IMR-90 (cell line): ENCODE results near the gene KCNQ1. TPM values are rescaled to one million over a fixed set of nuclear protein-coding genes. Genes with fewer than 3 reads are reported as not detected.

ENCODE experiments used
- ATAC-seq: fragments of 200-7000 bp; cut with Tn5 transposase; 2 replicates; pipeline ENCODE4 v1.9.1; 2020; ENCODE audit warnings: low read depth, mild to moderate bottlenecking, moderate library complexity
- BruUV-seq: library from RNA; stranded (reverse); fragments of 400-500 nt; replicated peaks from 2 replicates; lab custom pipeline; 2021; lab: Mats Ljungman, UMichigan
- CTCF ChIA-PET: fragments of 300-600 bp; formaldehyde crosslinking; extraction: SDS; loops from one replicate; lab custom pipeline; 2021; ENCODE audit warnings: antibody characterized with exemption; lab: Yijun Ruan, JAX
- POLR2A ChIA-PET: fragments of 300-600 bp; sonication (Branson Sonifier 250); formaldehyde crosslinking; loops from one replicate; lab custom pipeline; 2022; ENCODE audit warnings: antibody characterized with exemption; ENCODE audit not compliant: unreplicated experiment; lab: Charles Lee
- DNase-seq: peaks from one replicate; pipeline ENCODE4 v3.0.0; 2013
- H2AFZ ChIP-seq: replicated peaks from 2 replicates; pipeline ENCODE3; 2013; ENCODE audit warnings: low read length, mild to moderate bottlenecking; ENCODE audit not compliant: poor library complexity
- H2AK5ac ChIP-seq: 2 replicates; pipeline ENCODE4 v1.6.1; 2013; ENCODE audit warnings: low read depth, low read length, inconsistent platforms
- H2AK9ac ChIP-seq: replicated peaks from 2 replicates; pipeline ENCODE3; 2013; ENCODE audit warnings: mild to moderate bottlenecking, low read depth, low read length, moderate library complexity; ENCODE audit not compliant: poor library complexity
- H2BK120ac ChIP-seq: 2 replicates; pipeline ENCODE4 v1.6.1; 2013; ENCODE audit warnings: low read depth, low read length, inconsistent platforms
- H2BK15ac ChIP-seq: 3 replicates; pipeline ENCODE4 v1.6.1; 2013; ENCODE audit warnings: low read depth, low read length, inconsistent platforms
- H2BK20ac ChIP-seq: 2 replicates; pipeline ENCODE4 v1.6.1; 2013; ENCODE audit warnings: low read depth, mild to moderate bottlenecking, inconsistent platforms, low read length, moderate library complexity
- H2BK5ac ChIP-seq: 2 replicates; pipeline ENCODE4 v1.6.1; 2013; ENCODE audit warnings: mild to moderate bottlenecking, low read depth, low read length, inconsistent platforms; ENCODE audit not compliant: poor library complexity, severe bottlenecking
- H3K14ac ChIP-seq: replicated peaks from 2 replicates; pipeline ENCODE4 v1.6.1; 2013; ENCODE audit warnings: low read depth, low read length, inconsistent platforms
- H3K18ac ChIP-seq: 2 replicates; pipeline ENCODE4 v1.6.1; 2013; ENCODE audit warnings: low read depth, low read length, control low read depth
- H3K23ac ChIP-seq: 2 replicates; pipeline ENCODE4 v1.6.1; 2013; ENCODE audit warnings: low read depth, low read length, inconsistent platforms
- H3K27ac ChIP-seq: 2 replicates; pipeline ENCODE4 v1.5.1; 2013; ENCODE audit warnings: mild to moderate bottlenecking, control low read depth, low read length; ENCODE audit not compliant: insufficient read depth
- H3K27me3 ChIP-seq: 2 replicates; pipeline ENCODE4 v1.6.1; 2013; ENCODE audit warnings: low read length; ENCODE audit not compliant: control insufficient read depth, insufficient read depth
- H3K36me3 ChIP-seq: 2 replicates; pipeline ENCODE4 v1.6.1; 2013; ENCODE audit warnings: low read length, mixed read lengths; ENCODE audit not compliant: control insufficient read depth, insufficient read depth
- H3K4ac ChIP-seq: 2 replicates; pipeline ENCODE4 v1.6.1; 2013; ENCODE audit warnings: low read depth, low read length, inconsistent platforms
- H3K4me1 ChIP-seq: 2 replicates; pipeline ENCODE4 v1.6.1; 2013; ENCODE audit warnings: low read length, mixed read lengths; ENCODE audit not compliant: control insufficient read depth, insufficient read depth
- H3K4me2 ChIP-seq: 2 replicates; pipeline ENCODE4 v1.6.1; 2013; ENCODE audit warnings: low read depth, mild to moderate bottlenecking, control low read depth, low read length, moderate library complexity
- H3K4me3 ChIP-seq: 2 replicates; pipeline ENCODE4 v1.5.1; 2013; ENCODE audit warnings: low read depth, mild to moderate bottlenecking, control low read depth, low read length, moderate library complexity; ENCODE audit not compliant: insufficient read depth
- H3K56ac ChIP-seq: 2 replicates; pipeline ENCODE4 v1.6.1; 2013; ENCODE audit warnings: low read length, inconsistent platforms; ENCODE audit not compliant: insufficient read depth; ENCODE audit errors: extremely low read depth
- H3K79me1 ChIP-seq, 2 experiments: 2 replicates each; pipeline ENCODE4 v1.6.1; 2013; ENCODE audit warnings: low read length in 2 of 2, inconsistent platforms in 1 of 2, low read depth in 1 of 2
- H3K9ac ChIP-seq: 2 replicates; pipeline ENCODE4 v1.6.1; 2013; ENCODE audit warnings: low read depth, low read length, control low read depth
- H3K9me1 ChIP-seq: 2 replicates; pipeline ENCODE4 v1.6.1; 2013; ENCODE audit warnings: low read length, inconsistent platforms; ENCODE audit not compliant: insufficient read depth
- H3K9me3 ChIP-seq: 2 replicates; pipeline ENCODE4 v1.6.1; 2013; ENCODE audit warnings: low read length; ENCODE audit not compliant: control insufficient read depth, insufficient read depth
- H4K20me1 ChIP-seq: 2 replicates; pipeline ENCODE4 v1.6.1; 2013; ENCODE audit warnings: low read length, inconsistent platforms; ENCODE audit not compliant: insufficient read depth
- H4K5ac ChIP-seq: 2 replicates; pipeline ENCODE4 v1.6.1; 2013; ENCODE audit warnings: mild to moderate bottlenecking, low read depth, low read length, control low read depth
- H4K8ac ChIP-seq, 2 experiments: 2 replicates each; pipeline ENCODE4 v1.6.1; 2013; ENCODE audit warnings: low read depth in 2 of 2, low read length in 2 of 2, control low read depth in 1 of 2, inconsistent platforms in 1 of 2
- H4K91ac ChIP-seq: 2 replicates; pipeline ENCODE4 v1.6.1; 2013; ENCODE audit warnings: low read depth, low read length, inconsistent platforms; ENCODE audit not compliant: insufficient read depth
- BHLHE40 ChIP-seq: fragments of 150-350 bp; IDR thresholded peaks from 2 replicates; pipeline ENCODE4 v1.6.1; 2016; ENCODE audit warnings: mild to moderate bottlenecking, low read depth, low read length
- CEBPB ChIP-seq: IDR thresholded peaks from 2 replicates; pipeline ENCODE4 v1.6.1; 2012; ENCODE audit warnings: low read depth, low read length, improper control_type of control experiment
- MAFK ChIP-seq: IDR thresholded peaks from 2 replicates; pipeline ENCODE4 v1.6.1; 2012; ENCODE audit warnings: low read depth, low read length, improper control_type of control experiment
- MXI1 ChIP-seq: IDR thresholded peaks from 2 replicates; pipeline ENCODE4 v1.6.1; 2012; ENCODE audit warnings: low read depth, mild to moderate bottlenecking, low read length, moderate library complexity, borderline replicate concordance
- POLR2A ChIP-seq: IDR thresholded peaks from 2 replicates; pipeline ENCODE4 v1.6.1; 2012; ENCODE audit warnings: mild to moderate bottlenecking, low read depth, low read length
- RAD21 ChIP-seq: IDR thresholded peaks from 2 replicates; pipeline ENCODE4 v1.6.1; 2012; ENCODE audit warnings: low read length, improper control_type of control experiment
- RCOR1 ChIP-seq: IDR thresholded peaks from 2 replicates; pipeline ENCODE4 v1.6.1; 2012; ENCODE audit warnings: mild to moderate bottlenecking, low read length, improper control_type of control experiment; ENCODE audit not compliant: insufficient replicate concordance
- SMC3 ChIP-seq: fragments of 150-350 bp; IDR thresholded peaks from 2 replicates; pipeline ENCODE4 v1.6.1; 2016; ENCODE audit warnings: low read depth, mild to moderate bottlenecking, antibody characterized with exemption, low read length, moderate library complexity
- WGBS, 2 experiments: methylation state at CpG; one replicate each; pipeline versions ENCODE4 v1.1.5 to v1.1.7; 2013; ENCODE audit warnings: missing lambda C conversion rate in 2 of 2; ENCODE audit not compliant: insufficient read length in 1 of 2; ENCODE audit errors: extremely low coverage in 2 of 2; 5-methylcytosine and 5-hydroxymethylcytosine counted together
- dilution Hi-C: fragments of 300-500 bp; cut with HindIII; formaldehyde crosslinking; loops from one replicate; pipeline ENCODE4 v1.14.3; 2018; ENCODE audit warnings: low sequenced_read_pairs; ENCODE audit not compliant: unreplicated experiment
- in situ Hi-C: fragments of 300-500 bp; cut with MboI; formaldehyde crosslinking; loops from 3 replicates; pipeline ENCODE4 v1.14.3; 2019; ENCODE audit warnings: low sequenced_read_pairs, inconsistent platforms, mixed read lengths
- intact Hi-C: fragments of 100-400 bp; cut with micrococcal nuclease; formaldehyde crosslinking; loops from 2 replicates; pipeline ENCODE4 v1.10.0; 2022
- polyA plus RNA-seq, 3 experiments: library from polyadenylated mRNA; depleted of rRNA; stranded (reverse); fragments of >200 nt; gene quantifications; 2 replicates each; pipeline ENCODE4 v1.2.3, GENCODE V29; 2012; ENCODE audit warnings: low replicate concordance in 1 of 3
- total RNA-seq: library from RNA; depleted of rRNA; stranded (reverse); fragments of >200 nt; gene quantifications from 2 replicates; pipeline ENCODE4 v1.2.3, GENCODE V29; 2012
- TF ChIP-seq, protein P1 (sequence below): fragments of 150-350 bp; IDR thresholded peaks from 2 replicates; pipeline ENCODE4 v1.6.1; 2017; ENCODE audit warnings: mild to moderate bottlenecking, antibody characterized with exemption, low read length, low read depth
- TF ChIP-seq, protein P2 (sequence below): fragments of 150-350 bp; IDR thresholded peaks from 2 replicates; pipeline ENCODE4 v1.6.1; 2016; ENCODE audit warnings: low read depth, mild to moderate bottlenecking, low read length, moderate library complexity, borderline replicate concordance
- TF ChIP-seq, protein P3 (sequence below): conservative IDR thresholded peaks from 2 replicates; pipeline ENCODE4 v1.5.1; 2012; ENCODE audit warnings: mild to moderate bottlenecking, low read depth, low read length, improper control_type of control experiment

Gene KCNQ1
- total and polyA plus RNA-seq, 2 of the 4 experiments (the other 2 are of a cell fraction): 0.07 TPM; not detected in 1

DNA sequence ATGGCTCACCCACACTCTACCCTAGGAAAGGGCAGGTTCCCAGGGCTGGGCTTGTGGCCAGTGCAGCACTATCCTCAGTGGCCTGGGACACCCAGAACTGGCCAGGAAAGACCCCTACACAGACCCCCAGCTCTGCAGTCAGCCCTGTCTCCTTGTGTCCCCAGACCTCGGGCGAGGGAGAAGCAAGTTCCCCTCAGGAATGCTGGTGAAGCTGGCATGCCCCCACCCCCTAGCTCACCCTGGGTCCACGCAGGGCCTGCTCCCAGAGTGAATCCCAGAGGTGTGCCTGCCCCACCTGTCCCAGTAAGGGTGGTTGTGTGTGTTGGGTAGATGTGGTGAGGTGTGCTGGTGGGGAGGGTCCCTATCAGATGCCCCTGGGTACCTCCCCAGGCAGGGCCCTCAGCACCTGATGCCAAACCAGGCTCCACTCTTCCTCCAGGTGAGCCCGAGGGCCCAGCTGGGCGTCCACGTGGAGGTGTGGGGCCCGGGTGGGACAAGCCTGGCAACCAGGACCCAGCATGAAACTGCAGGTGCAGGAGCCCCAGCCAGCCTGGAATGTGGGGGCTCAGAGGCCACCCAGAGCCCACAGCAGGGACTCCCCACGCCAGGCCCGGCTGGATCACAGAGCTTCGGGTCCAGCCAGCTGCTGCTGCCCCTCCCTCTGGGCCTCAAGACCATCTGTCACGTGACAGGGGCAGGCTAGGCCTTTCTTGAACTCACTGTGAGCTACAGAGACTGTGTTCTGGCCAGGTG lies 303.4 kb downstream of the KCNQ1 start:
- Histone ChIP-seq H3K79me1 (no peaks in the 10 kb centered on the region), H3K4me1 (no peaks in the 10 kb centered on the region), H3K14ac (no peak overlapping the region), H3K4ac (no peak overlapping the region), H2AFZ (no peak overlapping the region), H3K56ac (no peak overlapping the region), H2BK20ac (no peak overlapping the region), H3K9me3 (no peaks in the 10 kb centered on the region), H3K36me3 (no peaks in the 10 kb centered on the region), H3K27me3 (peaks cover 28% of the 10 kb centered on the region), H2AK5ac (no peak overlapping the region), H3K27ac (no peak overlapping the region), H3K4me2 (no peak overlapping the region), H4K5ac (no peak overlapping the region), H3K23ac (no peak overlapping the region), H2BK120ac (no peak overlapping the region), H2BK5ac (no peak overlapping the region), H4K91ac (no peak overlapping the region), H3K9ac (no peak overlapping the region), H4K8ac (no peak overlapping the region), H3K9me1 (no peaks in the 10 kb centered on the region), H4K20me1 (no peaks in the 10 kb centered on the region), H2BK15ac (no peak overlapping the region), H3K4me3 (no peak overlapping the region), H2AK9ac (no peak overlapping the region), H3K18ac (no peak overlapping the region)
- ATAC-seq (no peak), DNase-seq (no peak)
- dilution Hi-C loops (no loop called here), intact Hi-C loops (no loop called here), in situ Hi-C loops (no loop called here)
- 79% methylated on average over 4 of the region's 11 CpGs; no CpG with 5 or more reads in 1 of the 2 experiments for WGBS, 2 experiments
- BruUV-seq: no TSS peak
- POLR2A ChIA-PET: no interaction called here
- TF ChIP-seq, protein P1, sequence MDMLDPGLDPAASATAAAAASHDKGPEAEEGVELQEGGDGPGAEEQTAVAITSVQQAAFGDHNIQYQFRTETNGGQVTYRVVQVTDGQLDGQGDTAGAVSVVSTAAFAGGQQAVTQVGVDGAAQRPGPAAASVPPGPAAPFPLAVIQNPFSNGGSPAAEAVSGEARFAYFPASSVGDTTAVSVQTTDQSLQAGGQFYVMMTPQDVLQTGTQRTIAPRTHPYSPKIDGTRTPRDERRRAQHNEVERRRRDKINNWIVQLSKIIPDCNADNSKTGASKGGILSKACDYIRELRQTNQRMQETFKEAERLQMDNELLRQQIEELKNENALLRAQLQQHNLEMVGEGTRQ: no peak
- TF ChIP-seq SMC3 (no peak), MXI1 (no peak), RAD21 (no peak), CEBPB (no peak), BHLHE40 (no peak), MAFK (no peak), RCOR1 (no peak), POLR2A (no peak)
- TF ChIP-seq, protein P2, sequence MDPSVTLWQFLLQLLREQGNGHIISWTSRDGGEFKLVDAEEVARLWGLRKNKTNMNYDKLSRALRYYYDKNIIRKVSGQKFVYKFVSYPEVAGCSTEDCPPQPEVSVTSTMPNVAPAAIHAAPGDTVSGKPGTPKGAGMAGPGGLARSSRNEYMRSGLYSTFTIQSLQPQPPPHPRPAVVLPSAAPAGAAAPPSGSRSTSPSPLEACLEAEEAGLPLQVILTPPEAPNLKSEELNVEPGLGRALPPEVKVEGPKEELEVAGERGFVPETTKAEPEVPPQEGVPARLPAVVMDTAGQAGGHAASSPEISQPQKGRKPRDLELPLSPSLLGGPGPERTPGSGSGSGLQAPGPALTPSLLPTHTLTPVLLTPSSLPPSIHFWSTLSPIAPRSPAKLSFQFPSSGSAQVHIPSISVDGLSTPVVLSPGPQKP: no peak
- TF ChIP-seq, protein P3, sequence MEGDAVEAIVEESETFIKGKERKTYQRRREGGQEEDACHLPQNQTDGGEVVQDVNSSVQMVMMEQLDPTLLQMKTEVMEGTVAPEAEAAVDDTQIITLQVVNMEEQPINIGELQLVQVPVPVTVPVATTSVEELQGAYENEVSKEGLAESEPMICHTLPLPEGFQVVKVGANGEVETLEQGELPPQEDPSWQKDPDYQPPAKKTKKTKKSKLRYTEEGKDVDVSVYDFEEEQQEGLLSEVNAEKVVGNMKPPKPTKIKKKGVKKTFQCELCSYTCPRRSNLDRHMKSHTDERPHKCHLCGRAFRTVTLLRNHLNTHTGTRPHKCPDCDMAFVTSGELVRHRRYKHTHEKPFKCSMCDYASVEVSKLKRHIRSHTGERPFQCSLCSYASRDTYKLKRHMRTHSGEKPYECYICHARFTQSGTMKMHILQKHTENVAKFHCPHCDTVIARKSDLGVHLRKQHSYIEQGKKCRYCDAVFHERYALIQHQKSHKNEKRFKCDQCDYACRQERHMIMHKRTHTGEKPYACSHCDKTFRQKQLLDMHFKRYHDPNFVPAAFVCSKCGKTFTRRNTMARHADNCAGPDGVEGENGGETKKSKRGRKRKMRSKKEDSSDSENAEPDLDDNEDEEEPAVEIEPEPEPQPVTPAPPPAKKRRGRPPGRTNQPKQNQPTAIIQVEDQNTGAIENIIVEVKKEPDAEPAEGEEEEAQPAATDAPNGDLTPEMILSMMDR: no peak
- CTCF ChIA-PET: no interaction called here
